Measurements from ENCODE around the gene DNAH14.

- TF ChIP-seq CTCF (IDR thresholded peaks at IDR 0.05) (no peak), REST (IDR thresholded peaks at IDR 0.05; ENCODE audit: insufficient read depth in 1 of 2, low read depth in 2 of 2, low read length in 1 of 2) (no peak), POLR2AphosphoS5 (IDR thresholded peaks at IDR 0.05; ENCODE audit: low read depth, low read length) (no peak)
Observed at GRCh38 chr1:225329041-225329440, 399.6 kb downstream of the DNAH14 start.

All from Panc1 (cell line).